NCI-H226 (cell line): ENCODE results near the gene BACH1.

Experiments used
- DNase-seq: peaks from one replicate; pipeline ENCODE4 v3.0.0-alpha.2; 2015

BACH1 gene

DNA sequence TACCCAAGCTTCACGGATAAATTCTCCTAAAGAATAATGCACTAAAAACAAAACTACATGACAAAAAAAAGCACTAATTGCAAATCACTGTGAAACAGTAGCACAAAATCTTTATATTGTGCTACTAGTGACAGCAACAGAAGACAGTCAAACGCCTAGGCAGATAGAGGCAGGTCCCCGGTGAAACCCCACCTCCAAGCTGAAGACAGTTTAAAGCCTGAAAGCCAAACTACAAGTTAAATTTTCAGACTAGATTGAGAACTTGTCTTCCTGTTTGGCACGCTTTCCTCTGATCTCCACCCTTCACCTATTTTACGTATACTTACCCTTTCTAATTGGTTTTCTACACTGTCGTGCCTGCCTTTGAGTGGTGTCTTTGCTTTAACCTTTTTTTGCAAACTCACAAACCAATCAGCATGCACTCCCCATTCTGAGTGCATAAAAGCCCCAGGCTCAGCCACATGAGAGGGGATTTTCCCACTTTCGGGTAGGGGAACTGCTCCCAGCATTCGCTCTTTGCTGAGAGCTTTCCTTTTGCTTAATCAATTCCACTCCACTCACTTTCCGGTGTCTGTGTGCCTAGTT is 3.6 kb upstream of the BACH1 start:
- DNase-seq, result no peak

DNA sequence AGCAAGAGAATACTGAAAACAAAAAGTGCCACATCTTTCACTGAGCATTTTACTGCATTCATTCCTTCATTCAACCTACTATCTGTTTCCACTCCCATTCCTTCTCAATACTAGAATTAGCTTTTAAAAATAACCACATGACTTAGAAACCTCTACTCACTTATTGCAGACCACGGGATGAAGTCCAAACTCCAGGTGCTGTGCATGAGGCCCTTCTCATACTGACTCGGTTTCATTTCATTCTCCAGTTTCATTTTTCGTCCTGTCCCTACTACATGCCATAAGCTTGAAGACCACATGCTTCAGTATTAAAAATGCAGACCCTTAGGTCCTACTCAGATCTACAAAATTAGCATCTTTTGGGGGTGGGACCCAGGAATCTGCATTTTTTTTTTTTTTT is 2.3 kb upstream of the BACH1 start:
- DNase-seq, result no peak

DNA sequence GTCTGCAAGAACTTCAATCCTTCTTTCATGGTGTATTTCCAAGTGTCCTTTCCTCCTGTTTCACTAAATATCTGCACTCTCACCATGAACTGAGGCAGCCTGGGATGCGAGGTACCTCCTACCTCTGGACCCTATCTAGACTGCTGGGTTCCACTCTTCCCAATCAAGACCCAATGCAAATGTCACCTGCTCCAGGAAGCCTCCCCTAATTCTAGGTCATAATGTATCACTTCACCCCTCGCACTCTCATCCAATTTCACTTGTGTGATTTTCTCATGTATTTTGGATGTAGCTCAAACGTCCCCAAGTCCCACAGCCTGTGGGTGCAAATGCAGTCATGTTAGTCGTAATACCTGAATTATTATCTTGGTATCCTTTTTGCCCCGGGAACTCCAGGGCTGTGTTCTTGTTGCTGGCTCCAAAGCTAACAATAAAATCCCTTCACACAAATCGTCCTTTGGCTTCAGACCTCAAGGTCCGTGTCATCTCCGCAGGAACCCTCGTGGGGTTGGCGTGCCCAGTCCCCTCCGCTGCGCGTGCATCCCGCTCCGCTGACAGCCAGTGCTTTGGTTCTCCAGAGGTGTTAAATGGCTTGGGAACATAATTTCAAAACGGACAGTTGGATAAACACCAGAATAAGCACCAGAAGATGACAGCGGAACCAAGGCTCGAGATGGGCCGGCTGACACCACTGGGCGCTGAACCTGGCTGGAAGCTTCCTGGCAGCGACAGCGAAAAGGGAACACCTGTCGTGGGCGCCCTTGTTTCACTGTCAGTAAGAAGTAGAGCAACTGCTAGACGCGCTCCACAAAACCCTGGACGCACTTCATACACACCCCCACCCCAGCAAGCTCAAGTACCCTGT is 1.0 kb upstream of the BACH1 start:
- no peak for DNase-seq

DNA sequence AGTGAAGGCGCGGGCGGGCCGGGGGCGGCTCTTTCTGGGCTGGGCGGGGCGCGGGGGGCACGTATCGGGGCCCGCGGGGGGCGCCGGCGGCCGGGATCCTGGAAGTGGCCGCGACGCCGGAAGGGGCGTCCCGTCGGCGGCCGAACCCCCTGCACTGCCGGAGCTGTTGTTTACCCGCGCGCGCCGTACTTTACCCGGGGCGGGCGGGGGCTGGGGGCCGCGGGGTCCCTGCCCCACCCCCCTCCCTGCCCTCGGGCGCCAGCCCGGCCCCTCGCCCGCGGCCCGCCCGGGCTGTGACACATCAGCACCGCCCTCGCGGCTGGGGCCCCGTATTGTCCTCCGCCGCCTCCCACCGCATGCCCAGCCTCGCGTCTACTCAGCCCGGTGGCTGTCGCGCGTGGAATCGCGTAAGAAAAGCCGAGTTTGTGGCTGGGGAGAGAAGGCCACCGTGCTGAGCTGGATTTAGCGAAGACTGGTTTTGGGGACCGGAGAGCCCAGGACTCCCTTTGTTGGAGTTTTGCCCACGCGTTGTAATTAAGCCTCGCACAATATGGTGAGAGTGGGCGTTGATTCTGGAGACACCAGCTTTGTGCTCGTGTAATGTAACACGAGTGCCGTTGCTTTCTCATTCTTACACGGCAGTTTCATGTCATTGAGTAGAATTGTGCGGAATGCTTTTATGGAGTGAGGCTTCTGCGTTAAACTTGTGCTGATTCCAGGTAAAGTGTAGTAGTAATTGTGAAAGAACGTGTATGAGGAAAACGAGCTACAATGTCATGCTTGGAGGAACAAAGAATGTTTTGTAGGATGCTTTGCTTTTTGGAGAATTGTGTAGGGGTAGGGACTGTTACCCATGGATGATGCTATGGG is 559 bp downstream of the BACH1 start:
- peak; percentile 16 for DNase-seq

DNA sequence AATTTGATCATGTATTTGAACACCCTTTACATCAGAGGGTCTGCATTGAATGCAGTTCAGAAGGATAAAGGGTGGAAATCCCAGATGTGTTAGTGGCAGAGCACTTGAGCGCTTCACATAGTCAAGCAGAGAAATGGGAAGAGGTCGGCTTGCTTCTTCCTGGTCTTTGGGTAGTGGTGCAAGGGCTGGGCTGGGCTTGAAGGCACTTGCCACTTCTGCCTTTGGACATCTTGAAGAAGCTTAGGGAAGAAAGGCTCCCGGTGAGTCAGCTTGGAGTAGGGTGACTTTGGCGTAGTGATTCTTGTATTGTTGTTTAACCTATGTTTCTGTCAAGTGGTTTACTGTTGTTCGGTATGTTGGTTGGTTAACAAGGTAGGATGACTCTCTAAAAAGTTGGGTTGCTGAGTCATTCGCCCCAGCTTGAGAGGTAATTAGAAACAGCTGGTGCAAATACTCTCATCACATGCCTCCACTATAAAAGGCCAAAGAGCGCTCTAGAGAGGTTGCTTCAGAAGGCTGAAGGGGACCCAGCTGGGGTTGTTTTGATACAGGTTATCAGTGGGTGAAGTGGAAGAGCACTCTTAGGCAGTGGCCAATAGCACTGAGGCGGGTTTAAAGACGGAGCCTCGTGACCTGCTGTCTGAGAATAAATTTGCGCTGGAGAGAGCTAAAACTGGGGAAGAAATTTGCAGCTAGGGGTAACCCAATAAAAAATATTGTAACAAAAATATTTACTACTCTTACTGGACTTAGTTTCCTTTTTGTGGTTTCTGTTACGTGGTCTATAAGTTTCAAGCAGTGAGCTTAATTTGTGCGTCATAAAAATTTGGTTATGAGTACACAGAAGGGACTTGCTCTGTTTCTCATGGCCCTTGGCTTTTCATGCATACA is 1.4 kb downstream of the BACH1 start:
- DNase-seq, result peak; percentile 20

DNA sequence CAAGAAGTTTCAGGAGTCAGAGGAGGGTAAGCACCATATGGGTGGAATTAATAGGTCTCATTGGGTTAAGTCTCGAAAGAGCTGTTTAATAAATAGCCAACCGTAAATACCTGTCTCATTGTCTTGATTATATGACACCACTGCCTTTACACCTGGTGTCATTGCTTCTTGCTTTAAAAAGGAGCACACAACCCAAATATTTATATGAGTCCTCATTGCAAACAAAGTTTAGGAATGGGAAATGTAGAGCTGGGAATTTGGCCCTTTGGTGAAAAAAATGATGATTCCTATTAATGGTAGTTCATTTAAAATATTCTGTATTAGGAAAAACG is 2.1 kb downstream of the BACH1 start:
- no peak for DNase-seq

DNA sequence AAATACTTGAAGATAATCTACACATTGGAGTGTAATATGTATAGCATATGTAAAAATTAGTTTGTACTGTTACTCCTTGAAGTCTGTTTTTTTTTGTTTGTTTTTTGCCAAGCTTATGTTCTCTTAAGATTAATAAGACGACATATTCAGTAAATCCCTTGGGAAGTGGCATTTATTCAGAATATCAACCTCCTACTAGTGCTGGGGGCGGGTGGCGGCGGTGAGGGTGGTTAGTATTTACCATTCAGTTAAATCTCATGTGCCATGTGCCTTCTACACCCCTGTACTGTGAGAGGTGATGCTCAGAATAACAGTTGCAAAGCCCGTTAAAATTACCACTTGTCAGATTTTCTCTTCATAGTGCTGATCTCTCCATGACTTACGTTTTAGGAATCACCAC is 3.0 kb downstream of the BACH1 start:
- no peak for DNase-seq

DNA sequence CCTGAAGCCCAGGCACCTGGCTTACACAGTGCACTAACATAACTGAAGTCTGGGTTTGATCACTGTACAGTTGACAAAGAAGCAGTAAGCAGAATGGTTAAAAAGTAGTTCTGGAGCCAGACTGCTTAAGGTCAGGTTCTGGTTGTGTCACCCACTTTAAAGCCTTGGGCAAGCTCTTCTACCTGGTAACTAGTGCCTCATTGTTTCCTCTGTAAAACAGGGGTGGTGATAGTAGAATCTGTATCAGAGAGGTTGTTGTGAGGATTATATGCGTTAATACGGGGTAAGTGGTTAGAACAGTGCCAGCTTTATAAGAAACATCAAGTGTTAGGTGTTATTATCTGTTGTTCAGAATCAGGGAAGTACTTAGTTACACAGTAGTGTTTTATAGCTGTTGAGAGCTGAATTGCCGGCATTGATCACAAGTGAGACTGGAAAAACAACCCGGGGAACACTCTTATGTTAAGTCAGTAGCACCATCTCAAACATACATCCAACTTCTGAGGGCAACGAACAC is 3.7 kb downstream of the BACH1 start:
- no peak for DNase-seq

DNA sequence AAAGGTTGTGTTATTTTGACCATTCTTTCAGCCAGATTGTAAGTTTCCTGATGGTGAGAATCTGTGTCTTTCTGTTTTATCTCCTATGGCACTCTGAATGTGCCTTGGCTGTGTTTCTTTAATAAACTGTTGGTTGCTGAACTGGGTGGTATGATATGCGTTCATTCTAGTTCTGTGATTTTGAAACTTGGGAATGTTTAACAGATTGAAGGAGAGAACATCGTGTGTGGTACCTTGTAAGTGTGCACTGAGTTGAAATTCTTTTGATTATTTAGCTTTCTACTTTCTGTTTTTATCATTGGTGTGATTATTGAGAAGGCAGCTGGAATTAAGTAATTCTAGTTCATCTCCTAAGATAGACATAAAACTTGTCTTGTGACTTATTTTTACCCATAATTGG is 4.6 kb downstream of the BACH1 start:
- no peak for DNase-seq

DNA sequence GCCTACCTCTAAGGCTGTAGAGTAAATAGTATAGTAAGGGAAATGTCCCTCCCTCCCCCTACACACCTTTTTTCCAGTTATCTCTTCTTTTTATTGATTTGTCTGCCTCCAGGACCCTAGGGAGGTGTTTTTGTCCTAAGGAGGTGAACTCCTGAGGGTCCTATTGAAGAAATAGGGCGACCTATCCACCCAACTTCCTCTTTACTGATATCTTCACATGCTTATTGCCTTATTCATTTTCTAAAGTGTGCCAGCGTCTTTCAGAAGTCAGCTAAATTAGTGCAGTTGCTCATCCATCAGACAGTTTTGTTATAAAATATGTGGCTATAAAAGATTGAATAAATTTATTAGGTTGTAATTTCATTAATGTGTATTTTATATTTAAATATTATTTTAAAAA is 5.9 kb downstream of the BACH1 start:
- no peak for DNase-seq

DNA sequence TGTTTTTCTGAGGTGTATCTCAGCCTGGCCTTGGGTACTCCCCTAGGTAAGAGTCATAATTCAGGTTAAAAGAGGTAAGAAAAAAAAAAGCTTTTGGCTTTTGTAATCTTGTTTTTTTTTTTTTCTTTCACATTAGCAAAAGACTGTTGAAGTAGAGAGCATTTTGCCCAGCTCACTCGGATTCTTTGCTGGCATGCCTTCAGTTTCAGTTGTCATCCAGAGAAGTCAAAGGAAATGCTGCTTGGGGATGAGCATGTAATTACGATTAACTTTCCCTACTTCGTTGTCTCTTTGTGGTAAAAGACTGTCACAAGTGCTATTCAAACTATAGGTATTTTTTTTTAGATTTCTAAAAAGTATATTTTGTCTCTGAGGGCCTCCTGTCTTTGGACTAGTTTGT is 6.3 kb downstream of the BACH1 start:
- DNase-seq, result no peak

DNA sequence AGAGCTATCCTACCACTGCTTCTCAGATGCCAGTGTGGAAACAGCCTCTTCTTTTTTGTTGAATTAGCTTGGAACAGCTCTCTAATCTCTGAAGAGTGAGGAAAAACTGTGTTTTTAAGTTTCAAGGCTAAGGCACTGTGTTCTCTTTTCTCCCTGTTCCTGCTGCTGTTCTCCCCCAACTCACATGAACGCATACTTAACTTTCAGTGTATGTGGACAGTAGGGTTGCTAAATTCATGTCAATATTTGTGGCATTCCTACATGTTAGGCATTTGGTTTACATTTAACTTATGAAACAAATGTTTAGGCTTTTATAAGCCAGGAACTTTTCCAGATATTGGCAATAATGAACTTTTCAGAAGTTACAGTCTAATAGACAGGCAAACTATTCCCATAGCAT is 6.8 kb downstream of the BACH1 start:
- DNase-seq, result no peak

DNA sequence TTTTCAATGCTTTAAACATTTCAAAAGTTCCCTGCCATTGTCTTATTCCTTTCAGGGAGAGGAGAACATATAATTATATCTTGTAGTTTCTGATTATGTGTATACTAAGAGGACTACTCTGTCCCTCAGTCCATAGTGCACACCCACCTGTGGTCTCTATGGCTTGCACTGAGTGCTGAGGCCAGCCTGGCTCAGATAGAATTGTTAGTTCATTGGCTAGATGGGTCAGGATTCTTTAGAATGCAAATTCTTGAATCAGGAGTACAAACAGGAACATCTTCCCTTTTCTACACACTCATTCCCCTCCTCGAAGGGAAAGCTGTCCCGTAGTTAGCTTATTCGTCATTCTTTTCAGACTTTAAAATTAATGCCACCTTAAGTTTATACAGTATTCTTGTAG is 8.2 kb downstream of the BACH1 start:
- DNase-seq, result no peak

DNA sequence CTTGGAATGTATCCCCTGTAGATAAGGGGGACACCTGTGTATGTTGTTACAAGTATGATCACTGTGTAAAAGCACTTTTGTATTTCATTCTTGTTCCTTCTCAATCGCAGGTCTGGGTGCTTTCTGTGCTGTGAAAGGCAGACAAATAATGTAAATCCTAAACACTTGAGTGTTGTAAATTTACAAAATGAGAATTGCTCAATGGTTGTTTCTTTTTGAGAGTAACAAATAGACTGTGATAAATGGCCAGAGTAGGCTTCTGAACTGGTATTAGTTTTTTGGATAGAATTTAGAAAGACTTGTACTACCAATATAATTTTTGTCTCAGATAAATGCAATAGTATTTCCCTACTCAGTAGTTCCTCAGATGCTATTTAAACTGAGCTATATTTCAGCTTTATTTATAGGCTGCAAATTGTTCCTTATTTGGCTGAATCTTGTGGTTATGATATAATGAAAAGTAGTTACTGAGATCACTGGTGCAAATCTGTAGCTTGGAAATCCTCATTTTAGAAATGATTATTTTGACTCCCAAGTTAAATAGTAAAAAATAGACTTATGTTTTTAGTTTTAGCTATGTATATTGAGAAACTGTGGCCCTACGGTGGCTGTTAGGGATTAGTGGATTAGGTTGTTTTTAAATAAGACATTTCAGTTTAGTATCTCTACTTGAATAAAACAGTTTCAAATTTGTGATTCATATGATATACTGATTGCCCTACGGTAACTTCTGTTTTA is 9.2 kb downstream of the BACH1 start:
- DNase-seq, result no peak

DNA sequence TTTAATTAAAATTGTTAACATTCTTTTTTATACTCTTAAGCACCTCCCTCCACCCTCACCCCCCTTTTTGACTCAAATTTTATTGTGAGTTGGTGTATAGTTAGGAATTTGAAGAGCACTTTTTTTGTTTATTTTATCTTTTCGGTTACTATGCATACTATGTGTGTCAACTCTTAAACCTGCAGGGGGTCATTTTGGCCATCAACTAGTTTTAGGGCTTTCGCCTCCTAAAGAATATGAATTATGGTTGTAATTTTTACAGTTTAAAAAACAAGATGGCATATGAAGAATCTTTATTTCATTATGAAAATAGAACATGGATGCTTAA is 9.7 kb downstream of the BACH1 start:
- DNase-seq, result no peak

DNA sequence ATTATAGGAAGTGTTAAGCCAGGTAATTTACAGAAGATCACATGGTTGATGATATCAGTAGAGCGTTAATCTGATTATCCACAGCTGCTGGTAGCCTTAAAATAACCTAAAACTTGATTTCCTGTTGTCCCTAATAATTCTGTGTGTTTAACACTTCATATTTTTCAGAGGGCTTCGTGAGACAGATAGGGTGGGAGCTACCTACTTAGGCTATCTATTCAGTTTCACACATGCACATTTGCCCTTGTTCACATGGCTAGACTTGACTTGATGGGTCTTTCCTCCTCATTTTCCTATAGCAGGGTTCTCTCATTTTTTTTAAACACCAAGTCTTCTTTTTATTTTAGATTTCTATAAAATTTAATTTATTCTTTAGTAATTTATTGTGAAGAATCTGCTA is 11.0 kb downstream of the BACH1 start:
- no peak for DNase-seq

DNA sequence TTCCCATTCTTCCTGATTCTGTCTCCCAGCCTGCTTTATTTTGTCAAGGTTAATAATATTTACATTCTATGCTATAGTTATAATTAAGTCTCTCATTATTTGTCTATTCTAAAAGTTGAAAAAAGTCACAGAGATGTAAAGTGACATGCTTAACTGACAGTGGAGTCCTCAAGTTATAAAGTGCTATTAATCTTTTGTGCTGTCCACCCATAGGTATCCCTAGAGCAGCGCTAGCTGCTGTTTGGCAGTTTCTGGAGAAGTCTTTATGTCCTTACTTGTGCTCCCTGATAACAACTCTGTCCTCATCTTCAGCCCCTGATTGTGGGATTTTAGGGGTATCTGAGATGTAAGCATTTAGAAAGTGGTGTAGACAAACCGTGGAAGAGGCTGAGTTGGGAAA is 13.1 kb downstream of the BACH1 start:
- DNase-seq, result no peak

DNA sequence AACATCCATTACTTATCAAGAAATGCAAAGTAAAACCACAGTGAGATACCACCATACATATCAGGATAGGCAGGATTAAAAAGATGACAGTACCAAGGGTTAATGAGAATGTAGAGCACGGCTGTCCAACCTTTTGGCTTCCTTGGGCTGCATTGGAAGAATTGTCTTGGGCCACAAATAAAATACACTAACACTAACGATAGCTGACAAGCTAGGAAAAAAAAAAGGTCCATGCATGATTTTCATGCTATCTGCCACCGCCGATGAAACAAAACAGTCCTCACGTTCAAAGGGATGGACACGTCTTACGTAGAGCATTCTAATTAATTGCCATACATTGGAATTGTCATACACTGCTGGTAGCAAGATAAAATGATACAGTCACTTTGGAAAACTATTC is 14.3 kb downstream of the BACH1 start:
- no peak for DNase-seq

DNA sequence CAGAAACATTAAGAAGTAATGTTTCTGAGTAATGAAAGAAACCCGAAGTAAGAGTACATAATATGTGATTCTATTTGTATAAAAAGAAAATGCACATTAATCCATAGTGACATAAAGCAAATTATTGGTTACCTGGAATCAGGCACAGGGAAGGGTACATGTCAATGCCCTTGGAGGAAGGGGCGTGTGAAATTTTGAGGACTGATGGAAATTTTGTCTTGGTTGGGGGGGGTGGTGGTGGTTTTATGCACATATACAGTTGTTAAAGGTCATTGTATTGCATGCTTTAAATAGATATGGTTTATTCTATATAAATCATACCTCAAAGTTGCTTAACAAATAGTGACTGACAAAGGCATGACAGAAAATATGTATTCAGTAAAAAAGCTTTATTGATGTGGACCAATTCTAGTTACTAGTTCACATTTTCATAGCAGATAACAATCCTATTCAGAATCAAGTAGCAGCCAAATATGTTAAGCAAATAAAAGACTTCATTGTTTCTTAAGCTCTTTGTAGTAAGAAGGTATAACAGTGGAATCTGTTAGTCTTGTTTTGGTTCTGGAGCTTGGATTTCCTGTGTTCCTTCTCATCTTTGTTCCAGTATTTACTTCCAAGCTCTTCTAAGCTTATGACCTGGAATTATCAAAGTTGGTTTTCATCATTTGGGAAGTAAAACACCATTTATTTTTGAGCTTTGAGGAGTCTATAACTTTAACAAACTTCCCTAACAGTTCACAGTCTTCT is 15.1 kb downstream of the BACH1 start:
- no peak for DNase-seq

DNA sequence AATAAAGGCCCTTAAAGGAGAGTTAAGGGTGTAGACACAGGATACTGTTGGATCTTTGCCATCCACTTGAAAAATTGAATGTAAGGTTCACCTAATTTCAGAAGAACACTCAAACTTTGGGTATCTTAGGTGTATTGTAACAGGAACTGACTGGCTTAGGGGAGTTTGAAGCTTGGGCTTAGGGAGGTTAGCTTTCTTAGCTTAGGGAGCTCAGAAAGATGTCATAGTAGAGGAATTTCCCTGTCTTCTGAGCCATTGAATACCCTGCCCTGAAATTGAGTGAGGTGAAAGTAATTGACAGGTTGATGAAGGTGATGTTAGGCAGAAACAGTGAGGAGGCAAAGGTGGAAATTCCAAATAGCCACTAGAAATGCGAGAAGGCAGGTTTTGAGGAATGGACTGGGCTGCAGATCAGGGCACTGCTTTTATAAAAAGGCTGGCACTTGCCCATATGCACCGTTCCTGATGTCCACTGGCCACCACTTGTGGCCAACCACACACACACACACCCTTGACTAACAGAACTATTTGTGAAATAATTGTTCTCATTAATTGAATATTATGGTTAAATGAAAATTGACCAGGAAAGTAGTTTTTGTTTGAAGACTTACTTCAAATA is 16.5 kb downstream of the BACH1 start:
- DNase-seq, result peak; percentile 33
